HG03108 (cell line): Measurements from ENCODE around the gene IFNA4.
A peak's percentile ranks its signal among the peaks of the same experiment; 100 is the strongest.
"Not testable (repeated sequence)": the region's sequence is repeated elsewhere in the genome, so short reads cannot be mapped to it uniquely, and the experiment has no call there.

Experiments
- ATAC-seq: cut with Tn5 transposase; IDR thresholded peaks from one replicate; pipeline ENCODE4 v1.9.1; 2021; ENCODE audit warnings: moderate library complexity; ENCODE audit not compliant: unreplicated experiment

Gene IFNA4

GRCh38 chr9:21166560-21166959 lies 20.8 kb downstream of the IFNA4 start, which contains the start of gene IFNA21:
Gene IFNA21 (minus strand): TSS chr9:21166660. CDS start chr9:21166612, 48 bp downstream.
- not testable (repeated sequence) for ATAC-seq

DNA sequence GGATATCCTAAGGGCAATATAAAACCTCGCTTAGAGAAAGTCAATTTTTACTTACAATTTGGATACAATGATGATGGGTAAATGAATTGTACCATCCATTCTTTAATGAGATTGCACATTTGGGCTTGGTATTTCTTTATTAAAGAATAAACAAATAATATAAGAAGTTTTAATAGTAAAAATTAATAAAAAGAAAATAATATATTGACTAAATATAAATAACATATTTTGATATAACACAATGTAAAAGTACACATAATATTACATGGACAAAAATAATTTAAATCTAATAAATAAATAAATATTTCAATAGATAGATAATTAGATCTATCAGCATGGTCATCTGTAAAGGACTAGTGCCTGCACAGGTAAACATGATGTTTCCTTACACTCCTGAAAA lies 21.9 kb downstream of the IFNA4 start:
- no peak for ATAC-seq

DNA sequence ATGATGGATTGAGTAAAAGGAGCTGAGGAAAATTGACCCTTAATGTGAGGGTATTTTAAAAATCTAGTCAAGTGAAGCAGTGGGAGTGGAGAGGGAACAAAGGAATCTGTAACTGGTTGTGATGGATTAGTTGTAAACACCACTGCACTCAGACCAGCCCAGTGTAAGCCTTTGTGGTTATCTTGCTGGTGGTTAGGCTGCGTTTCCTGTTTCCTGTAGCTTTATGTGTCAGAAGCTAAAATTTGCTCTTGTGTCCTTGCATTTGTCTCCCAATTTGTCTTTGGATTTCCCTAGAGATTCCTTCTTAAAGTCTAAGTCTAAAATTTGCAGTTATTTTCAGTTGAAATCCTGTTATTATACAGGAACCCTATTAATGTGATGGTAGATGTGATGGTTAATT lies 27.2 kb downstream of the IFNA4 start:
- ATAC-seq = peak; percentile 94

GRCh38 chr9:21155501-21155900 lies 31.9 kb downstream of the IFNA4 start:
- no peak for ATAC-seq

GRCh38 chr9:21154018-21154608 lies 33.3 kb downstream of the IFNA4 start:
- ATAC-seq = peak; percentile 85

GRCh38 chr9:21153336-21154017 lies 33.9 kb downstream of the IFNA4 start:
- ATAC-seq = peak; percentile 14

DNA sequence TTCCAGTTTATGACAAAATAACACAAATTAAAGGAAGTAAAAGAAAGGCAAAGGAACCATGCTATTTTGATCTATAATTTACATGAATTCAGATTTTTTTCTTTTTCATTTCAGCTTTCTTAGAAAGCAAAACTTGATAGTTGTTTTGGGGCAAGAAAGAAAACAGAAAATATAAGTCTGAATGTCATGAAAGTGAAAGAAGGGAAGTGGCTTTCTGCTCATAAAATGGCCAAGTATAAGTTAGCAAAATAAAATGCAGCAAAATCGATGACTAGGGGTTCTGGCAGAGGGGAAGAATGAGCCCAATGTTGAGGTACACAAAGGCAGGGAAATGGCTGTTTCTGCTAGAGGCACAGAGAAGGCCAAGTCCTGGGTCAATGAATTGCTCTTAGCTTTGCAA lies 42.8 kb downstream of the IFNA4 start:
- peak; percentile 59 for ATAC-seq

GRCh38 chr9:21141427-21141882 lies 45.9 kb downstream of the IFNA4 start, which contains the start of gene IFNW1:
Gene IFNW1 (minus strand): TSS chr9:21141832. CDS start chr9:21141570, 262 bp downstream.
- peak; percentile 56 for ATAC-seq

DNA sequence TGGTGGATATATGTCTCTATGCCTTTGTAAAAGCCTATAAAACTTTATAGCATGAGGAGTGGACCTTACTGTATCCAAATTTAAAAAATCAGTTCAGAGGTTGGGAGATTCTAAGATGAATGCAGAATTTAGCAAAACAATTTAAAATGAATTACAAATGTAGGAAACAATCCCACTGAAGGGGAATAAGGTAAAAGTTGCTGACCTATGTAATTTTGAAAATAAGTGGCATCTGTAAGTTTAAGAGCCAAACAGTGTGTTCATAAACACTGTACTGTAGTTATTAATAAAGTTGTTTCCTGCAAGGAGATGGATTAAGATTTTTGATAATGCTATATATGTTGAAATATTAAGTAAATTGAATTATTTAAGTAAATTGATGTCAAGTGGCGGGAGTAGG lies 50.4 kb downstream of the IFNA4 start:
- ATAC-seq = no peak
